HEK293 (cell line): ENCODE results near the gene CYTH3.

Source experiments
- CTCF ChIA-PET: fragments of 350-600 bp; formaldehyde crosslinking; extraction: SDS; loops from one replicate; lab custom pipeline; 2021; ENCODE audit warnings: antibody characterized with exemption; lab: Yijun Ruan, JAX
- POLR2A ChIA-PET: fragments of 300-600 bp; formaldehyde crosslinking; extraction: SDS; loops from one replicate; lab custom pipeline; 2020; ENCODE audit warnings: antibody characterized with exemption, inconsistent platforms; lab: Yijun Ruan, JAX
- H3K27ac ChIP-seq: fragments of 200-500 bp; sonication (Bioruptor generic); 2 replicates; pipeline ENCODE4 v1.5.1; 2014; ENCODE audit warnings: low read depth, low read length, control low read depth, inconsistent platforms; ENCODE audit errors: extremely low read depth
- H3K36me3 ChIP-seq, 2 experiments: fragments of 200-500 bp in 1 of 2; sonication (Bioruptor generic) in 1 of 2; 1 replicate in 1 of 2; 2 replicates in 1 of 2; pipeline ENCODE4 v1.5.1; 2014 to 2017; ENCODE audit warnings: inconsistent platforms in 2 of 2, low read length in 2 of 2; ENCODE audit not compliant: control insufficient read depth in 2 of 2, insufficient read depth in 1 of 2
- H3K4me1 ChIP-seq: fragments of 200-500 bp; sonication (Bioruptor generic); 2 replicates; pipeline ENCODE4 v1.5.1; 2014; ENCODE audit warnings: mild to moderate bottlenecking, low read length, inconsistent platforms; ENCODE audit not compliant: control insufficient read depth, insufficient read depth
- H3K4me3 ChIP-seq: 2 replicates; pipeline ENCODE4 v1.5.1; 2011; ENCODE audit warnings: low read depth, mild to moderate bottlenecking, control low read depth, low read length, moderate library complexity
- H3K9me3 ChIP-seq: fragments of 200-500 bp; sonication (Bioruptor generic); 2 replicates; pipeline ENCODE4 v1.5.1; 2014; ENCODE audit warnings: low read depth, low read length, inconsistent platforms; ENCODE audit not compliant: control insufficient read depth, insufficient read depth
- GLIS1 ChIP-seq: fragments of 450-650 bp; formaldehyde crosslinking; IDR thresholded peaks from 2 replicates; pipeline ENCODE4 v1.5.1; 2016; ENCODE audit warnings: missing biosample characterization, missing genetic modification characterization
- HOXC10 ChIP-seq: sonication (generic); formaldehyde crosslinking; IDR thresholded peaks from 2 replicates; pipeline ENCODE4 v1.8.1; 2023; ENCODE audit warnings: mild to moderate bottlenecking, missing genetic modification reagents
- KLF8 ChIP-seq: fragments of 450-650 bp; formaldehyde crosslinking; IDR thresholded peaks from 2 replicates; pipeline ENCODE4 v1.5.1; 2016; ENCODE audit warnings: missing biosample characterization, missing genetic modification characterization
- MYNN ChIP-seq: fragments of 450-650 bp; formaldehyde crosslinking; IDR thresholded peaks from 2 replicates; pipeline ENCODE4 v1.5.1; 2016; ENCODE audit warnings: missing biosample characterization, missing genetic modification characterization, borderline replicate concordance
- TCF7L2 ChIP-seq: IDR thresholded peaks from 2 replicates; pipeline ENCODE4 v1.6.1; 2011; ENCODE audit warnings: low read depth, mild to moderate bottlenecking, inconsistent platforms, low read length, moderate library complexity, borderline replicate concordance
- ZBTB1 ChIP-seq: fragments of 450-650 bp; formaldehyde crosslinking; IDR thresholded peaks from 2 replicates; pipeline ENCODE4 v1.5.1; 2016; ENCODE audit warnings: missing biosample characterization, missing genetic modification characterization
- ZNF146 ChIP-seq: fragments of 450-650 bp; formaldehyde crosslinking; IDR thresholded peaks from 2 replicates; pipeline ENCODE4 v1.5.1; 2016; ENCODE audit warnings: missing biosample characterization, missing genetic modification characterization
- ZNF184 ChIP-seq: fragments of 450-650 bp; IDR thresholded peaks from 2 replicates; pipeline ENCODE4 v1.5.1; 2018; ENCODE audit warnings: missing biosample characterization, mild to moderate bottlenecking, missing genetic modification characterization
- ZNF248 ChIP-seq: fragments of 450-650 bp; formaldehyde crosslinking; IDR thresholded peaks from 2 replicates; pipeline ENCODE4 v1.5.1; 2017; ENCODE audit warnings: missing biosample characterization, missing genetic modification characterization
- ZNF394 ChIP-seq: fragments of 450-650 bp; formaldehyde crosslinking; IDR thresholded peaks from 2 replicates; pipeline ENCODE4 v1.5.1; 2016; ENCODE audit warnings: missing biosample characterization, missing genetic modification characterization, mild to moderate bottlenecking, moderate library complexity, borderline replicate concordance
- ZNF433 ChIP-seq: fragments of 450-650 bp; formaldehyde crosslinking; IDR thresholded peaks from 2 replicates; pipeline ENCODE4 v1.5.1; 2016; ENCODE audit warnings: missing biosample characterization, missing genetic modification characterization, low read depth
- ZNF473 ChIP-seq: fragments of 450-650 bp; formaldehyde crosslinking; IDR thresholded peaks from 2 replicates; pipeline ENCODE4 v1.5.1; 2017; ENCODE audit warnings: missing biosample characterization, missing genetic modification characterization
- ZNF560 ChIP-seq: fragments of 450-650 bp; formaldehyde crosslinking; IDR thresholded peaks from 2 replicates; pipeline ENCODE4 v1.5.1; 2017; ENCODE audit warnings: missing biosample characterization, missing genetic modification characterization, borderline replicate concordance
- ZNF658 ChIP-seq: fragments of 450-650 bp; formaldehyde crosslinking; IDR thresholded peaks from 2 replicates; pipeline ENCODE4; 2016; ENCODE audit warnings: missing biosample characterization, missing genetic modification characterization
- ZNF785 ChIP-seq: fragments of 450-650 bp; formaldehyde crosslinking; IDR thresholded peaks from 2 replicates; pipeline ENCODE4 v1.5.1; 2016; ENCODE audit warnings: missing biosample characterization, missing genetic modification characterization
- ZXDB ChIP-seq: fragments of 450-650 bp; formaldehyde crosslinking; IDR thresholded peaks from 2 replicates; pipeline ENCODE4 v1.5.1; 2016; ENCODE audit warnings: missing biosample characterization, missing genetic modification characterization
- TF ChIP-seq, protein P1 (sequence below): sonication (generic); formaldehyde crosslinking; IDR thresholded peaks from 2 replicates; pipeline ENCODE4 v1.8.1; 2022; ENCODE audit warnings: mild to moderate bottlenecking, moderate library complexity, missing genetic modification reagents
- TF ChIP-seq, protein P2 (sequence below): fragments of 450-650 bp; formaldehyde crosslinking; IDR thresholded peaks from 2 replicates; pipeline ENCODE4 v1.5.1; 2016; ENCODE audit warnings: missing biosample characterization, missing genetic modification characterization
- TF ChIP-seq, protein P3 (sequence below): fragments of 450-650 bp; formaldehyde crosslinking; IDR thresholded peaks from 2 replicates; pipeline ENCODE4 v1.5.1; 2016; ENCODE audit warnings: missing biosample characterization, missing genetic modification characterization
- TF ChIP-seq, protein P4 (sequence below): fragments of 450-650 bp; formaldehyde crosslinking; IDR thresholded peaks from 2 replicates; pipeline ENCODE4 v1.5.1; 2016; ENCODE audit warnings: missing biosample characterization, missing genetic modification characterization

The CYTH3 gene

DNA sequence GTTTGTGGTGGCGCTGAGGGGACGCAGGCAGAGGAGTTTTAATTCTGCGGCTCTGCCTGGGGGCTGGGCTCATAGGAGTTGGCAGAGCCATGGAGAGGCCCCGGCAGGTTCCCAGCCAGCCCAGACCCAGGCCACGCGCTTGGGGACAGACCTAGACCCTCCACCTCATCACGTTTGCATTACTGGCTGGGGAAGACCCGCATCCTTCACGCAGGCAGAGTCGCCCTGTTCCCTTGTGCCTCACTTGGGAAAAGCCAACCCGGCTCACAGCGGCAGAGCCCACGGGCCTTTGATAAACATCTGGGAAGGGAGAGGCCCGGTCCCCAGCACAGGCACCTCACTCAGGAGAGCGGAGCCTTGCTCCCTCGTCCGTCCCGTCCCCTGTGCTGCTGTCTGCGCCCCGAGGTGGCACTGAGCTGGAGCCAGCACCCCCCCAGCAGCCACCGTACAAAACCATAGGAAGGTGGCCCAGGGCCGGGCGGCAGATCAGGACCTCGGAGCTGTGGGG lies 112.8 kb downstream of the CYTH3 start (continued):
- TF ChIP-seq, protein P1, sequence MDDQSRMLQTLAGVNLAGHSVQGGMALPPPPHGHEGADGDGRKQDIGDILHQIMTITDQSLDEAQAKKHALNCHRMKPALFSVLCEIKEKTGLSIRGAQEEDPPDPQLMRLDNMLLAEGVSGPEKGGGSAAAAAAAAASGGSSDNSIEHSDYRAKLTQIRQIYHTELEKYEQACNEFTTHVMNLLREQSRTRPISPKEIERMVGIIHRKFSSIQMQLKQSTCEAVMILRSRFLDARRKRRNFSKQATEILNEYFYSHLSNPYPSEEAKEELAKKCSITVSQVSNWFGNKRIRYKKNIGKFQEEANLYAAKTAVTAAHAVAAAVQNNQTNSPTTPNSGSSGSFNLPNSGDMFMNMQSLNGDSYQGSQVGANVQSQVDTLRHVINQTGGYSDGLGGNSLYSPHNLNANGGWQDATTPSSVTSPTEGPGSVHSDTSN: no peak
- no peak for TF ChIP-seq MYNN (tag by site-specific recombination)
- no peak for TF ChIP-seq ZNF658

DNA sequence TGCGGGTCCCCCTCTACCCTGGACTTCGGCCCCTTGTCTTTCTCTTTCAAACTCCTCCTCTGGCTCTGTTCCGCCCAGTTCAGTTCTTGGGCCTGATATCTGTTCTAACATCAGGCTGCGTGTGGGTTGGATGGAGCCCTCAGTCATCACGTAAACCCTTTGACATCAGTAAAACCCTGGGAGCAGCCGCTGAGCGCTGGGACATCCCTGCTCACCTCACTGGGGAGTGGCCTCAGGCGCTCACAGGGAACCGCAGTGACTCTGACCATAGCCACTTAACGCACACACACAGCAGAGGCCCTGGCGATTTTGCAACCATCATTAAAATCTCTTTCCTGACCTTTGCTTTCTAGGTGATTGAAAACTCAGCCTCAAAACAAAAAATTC lies 113.3 kb downstream of the CYTH3 start:
- CTCF ChIA-PET: no interaction called here

DNA sequence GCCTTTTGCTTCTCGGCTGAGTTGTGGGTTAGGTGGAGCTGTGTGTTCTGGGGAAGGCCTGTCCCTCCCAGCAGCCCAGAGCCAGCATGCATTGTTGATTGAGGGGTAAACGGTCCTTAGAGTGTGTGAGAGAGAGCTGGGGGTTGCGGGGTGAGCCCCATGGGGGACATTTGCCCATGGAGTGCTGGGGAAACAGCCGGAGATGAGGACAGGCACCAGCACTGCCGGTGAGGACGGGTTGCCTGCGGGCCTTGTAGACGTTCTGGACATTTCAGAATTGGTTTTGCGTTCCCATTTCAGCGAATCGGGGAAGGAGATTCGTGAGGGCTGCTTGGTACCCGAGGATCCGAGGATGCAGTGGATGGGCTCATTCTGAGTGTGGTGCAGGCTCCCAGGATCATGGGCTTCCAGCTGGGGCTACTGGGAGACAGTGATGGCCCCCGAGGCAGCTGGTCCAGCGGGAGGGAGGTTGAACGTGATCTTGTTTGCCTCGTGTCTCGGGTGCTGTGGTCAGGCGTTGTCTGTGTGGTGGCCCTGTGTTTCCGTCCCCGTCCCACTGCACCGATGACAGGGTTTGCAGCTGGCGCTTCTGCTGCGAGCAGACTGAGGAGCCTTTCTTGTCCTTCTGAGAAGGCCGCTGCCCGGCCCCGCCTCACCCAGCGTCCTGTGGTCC lies 113.9 kb downstream of the CYTH3 start:
- ChIA-PET CTCF (no interaction called here), POLR2A (interaction anchor here (0.5 kb wide), 1 partner anchor 144 kb away, joined by 3 read pairs; no protein-coding TSS in a partner anchor)
- Histone ChIP-seq H3K36me3 (peaks cover 30 to 78% of the 10 kb centered on the region in 2 experiments), H3K27ac (no peak overlapping the region), H3K4me1 (no peaks in the 10 kb centered on the region)
- TF ChIP-seq ZNF394 (tag by site-specific recombination) (no peak), ZNF184 (tag by site-specific recombination) (no peak), ZNF560 (tag by site-specific recombination) (no peak), ZNF473 (tag by site-specific recombination) (no peak)
- TF ChIP-seq, all 188 proteins: peak for 0
- no peaks in the 10 kb centered on the region for H3K9me3 ChIP-seq
- no peak overlapping the region for H3K4me3 ChIP-seq

More for the DNA sequence above, 113.3 kb downstream of the CYTH3 start:
- Histone ChIP-seq H3K9me3 (no peaks in the 10 kb centered on the region), H3K4me3 (no peak overlapping the region), H3K27ac (no peak overlapping the region), H3K4me1 (no peaks in the 10 kb centered on the region), H3K36me3 (peaks cover 30 to 77% of the 10 kb centered on the region in 2 experiments)
- no peak for TF ChIP-seq GLIS1
- TF ChIP-seq HOXC10 (CRISPR knock-in tag): no peak
- no peak for TF ChIP-seq ZNF785 (tag by site-specific recombination)
- no peak for TF ChIP-seq ZXDB (tag by site-specific recombination)
- TF ChIP-seq ZBTB1 (tag by site-specific recombination): no peak
- TF ChIP-seq KLF8 (tag by site-specific recombination): no peak
- TF ChIP-seq ZNF146 (tag by site-specific recombination): no peak
- no peak for TF ChIP-seq TCF7L2
- TF ChIP-seq, protein P2, sequence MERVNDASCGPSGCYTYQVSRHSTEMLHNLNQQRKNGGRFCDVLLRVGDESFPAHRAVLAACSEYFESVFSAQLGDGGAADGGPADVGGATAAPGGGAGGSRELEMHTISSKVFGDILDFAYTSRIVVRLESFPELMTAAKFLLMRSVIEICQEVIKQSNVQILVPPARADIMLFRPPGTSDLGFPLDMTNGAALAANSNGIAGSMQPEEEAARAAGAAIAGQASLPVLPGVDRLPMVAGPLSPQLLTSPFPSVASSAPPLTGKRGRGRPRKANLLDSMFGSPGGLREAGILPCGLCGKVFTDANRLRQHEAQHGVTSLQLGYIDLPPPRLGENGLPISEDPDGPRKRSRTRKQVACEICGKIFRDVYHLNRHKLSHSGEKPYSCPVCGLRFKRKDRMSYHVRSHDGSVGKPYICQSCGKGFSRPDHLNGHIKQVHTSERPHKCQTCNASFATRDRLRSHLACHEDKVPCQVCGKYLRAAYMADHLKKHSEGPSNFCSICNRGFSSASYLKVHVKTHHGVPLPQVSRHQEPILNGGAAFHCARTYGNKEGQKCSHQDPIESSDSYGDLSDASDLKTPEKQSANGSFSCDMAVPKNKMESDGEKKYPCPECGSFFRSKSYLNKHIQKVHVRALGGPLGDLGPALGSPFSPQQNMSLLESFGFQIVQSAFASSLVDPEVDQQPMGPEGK (tag by site-specific recombination): no peak
- no peak for TF ChIP-seq ZNF248 (tag by site-specific recombination)
- TF ChIP-seq, protein P3, sequence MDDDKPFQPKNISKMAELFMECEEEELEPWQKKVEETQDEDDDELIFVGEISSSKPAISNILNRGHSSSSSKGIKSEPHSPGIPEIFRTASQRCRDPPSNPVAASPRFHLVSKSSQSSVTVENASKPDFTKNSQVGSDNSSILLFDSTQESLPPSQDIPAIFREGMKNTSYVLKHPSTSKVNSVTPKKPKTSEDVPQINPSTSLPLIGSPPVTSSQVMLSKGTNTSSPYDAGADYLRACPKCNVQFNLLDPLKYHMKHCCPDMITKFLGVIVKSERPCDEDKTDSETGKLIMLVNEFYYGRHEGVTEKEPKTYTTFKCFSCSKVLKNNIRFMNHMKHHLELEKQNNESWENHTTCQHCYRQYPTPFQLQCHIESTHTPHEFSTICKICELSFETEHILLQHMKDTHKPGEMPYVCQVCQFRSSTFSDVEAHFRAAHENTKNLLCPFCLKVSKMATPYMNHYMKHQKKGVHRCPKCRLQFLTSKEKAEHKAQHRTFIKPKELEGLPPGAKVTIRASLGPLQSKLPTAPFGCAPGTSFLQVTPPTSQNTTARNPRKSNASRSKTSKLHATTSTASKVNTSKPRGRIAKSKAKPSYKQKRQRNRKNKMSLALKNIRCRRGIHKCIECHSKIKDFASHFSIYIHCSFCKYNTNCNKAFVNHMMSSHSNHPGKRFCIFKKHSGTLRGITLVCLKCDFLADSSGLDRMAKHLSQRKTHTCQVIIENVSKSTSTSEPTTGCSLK: no peak
- TF ChIP-seq, protein P4, sequence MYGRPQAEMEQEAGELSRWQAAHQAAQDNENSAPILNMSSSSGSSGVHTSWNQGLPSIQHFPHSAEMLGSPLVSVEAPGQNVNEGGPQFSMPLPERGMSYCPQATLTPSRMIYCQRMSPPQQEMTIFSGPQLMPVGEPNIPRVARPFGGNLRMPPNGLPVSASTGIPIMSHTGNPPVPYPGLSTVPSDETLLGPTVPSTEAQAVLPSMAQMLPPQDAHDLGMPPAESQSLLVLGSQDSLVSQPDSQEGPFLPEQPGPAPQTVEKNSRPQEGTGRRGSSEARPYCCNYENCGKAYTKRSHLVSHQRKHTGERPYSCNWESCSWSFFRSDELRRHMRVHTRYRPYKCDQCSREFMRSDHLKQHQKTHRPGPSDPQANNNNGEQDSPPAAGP (tag by site-specific recombination): no peak
- no peak for TF ChIP-seq ZNF433
- POLR2A ChIA-PET: interaction anchor here (0.5 kb wide), 1 partner anchor 143 kb away, joined by 3 read pairs; no protein-coding TSS in a partner anchor
